Measurements from ENCODE around the gene IL13.

GRCh38 chr5:132635873-132636272, 22.1 kb upstream of the IL13 start:
- TF ChIP-seq CTCF (IDR thresholded peaks at IDR 0.05) (no peak), POLR2A (IDR thresholded peaks at IDR 0.05; ENCODE audit: low read depth) (no peak)

Data from esophagus muscularis mucosa (tissue), 3 donors.